Breast epithelium (tissue), 4 donors: ENCODE data around the gene STIM2. TPM values are rescaled to one million over a fixed set of nuclear protein-coding genes. Genes with fewer than 3 reads are reported as not detected.

ENCODE experiments used
- DNase-seq, 2 donors: peaks; one replicate each; pipeline ENCODE4 v3.0.0-alpha.2; 2019; ENCODE audit warnings: low spot score in 2 of 2
- H3K27ac ChIP-seq, 2 donors: fragments of 200-600 bp; sonication (generic) in 1 of 2; one replicate each; pipeline ENCODE4 v1.5.1; 2016 to 2019; ENCODE audit warnings: mild to moderate bottlenecking in 1 of 2
- H3K27me3 ChIP-seq, 2 donors: fragments of 200-600 bp; sonication (generic) in 1 of 2; one replicate each; pipeline versions ENCODE4 v1.5.1 to v1.6.0; 2017 to 2019; ENCODE audit warnings: control low read depth in 1 of 2, mild to moderate bottlenecking in 1 of 2
- H3K36me3 ChIP-seq: fragments of 200-600 bp; one replicate; pipeline ENCODE4 v1.5.1; 2019
- H3K4me1 ChIP-seq, 2 donors: fragments of 200-600 bp; sonication (generic); one replicate each; pipeline ENCODE4 v1.5.1; 2016 to 2019; ENCODE audit warnings: control low read depth in 1 of 2
- H3K4me3 ChIP-seq, 3 donors: fragments of 200-600 bp; sonication (generic); 1 replicate in 2 of 3; 2 replicates in 1 of 3; pipeline ENCODE4 v1.5.1; 2016 to 2019; ENCODE audit warnings: mild to moderate bottlenecking in 3 of 3, moderate library complexity in 2 of 3
- H3K9me3 ChIP-seq, 2 donors: fragments of 200-600 bp; sonication (generic) in 1 of 2; one replicate each; pipeline ENCODE4 v1.5.1; 2016 to 2019; ENCODE audit warnings: control low read depth in 1 of 2
- POLR2A ChIP-seq: fragments of 450-650 bp; IDR thresholded peaks from one replicate; pipeline ENCODE4 v1.6.1; 2016; ENCODE audit warnings: antibody characterized with exemption, mild to moderate bottlenecking, moderate library complexity
- POLR2AphosphoS5 ChIP-seq, 3 donors: sonication (generic); formaldehyde crosslinking; IDR thresholded peaks; one replicate each; pipeline ENCODE4 v1.6.1; 2017; ENCODE audit warnings: antibody characterized with exemption in 3 of 3
- intact Hi-C: fragments of 100-400 bp; cut with DNase I; formaldehyde crosslinking; loops from one replicate; pipeline ENCODE4 v1.15.1; 2023; ENCODE audit warnings: low total_unique reads
- total RNA-seq, 3 donors: library from RNA; depleted of rRNA; stranded (reverse); fragments of >200 nt; gene quantifications; one replicate each; pipeline ENCODE4 v1.1.0, GENCODE V29; 2016
- TF ChIP-seq, protein P1 (sequence below), 3 donors: fragments of 450-650 bp; IDR thresholded peaks; one replicate each; pipeline ENCODE4 v1.5.1; 2016 to 2017; ENCODE audit warnings: antibody characterized with exemption in 3 of 3, mild to moderate bottlenecking in 3 of 3, moderate library complexity in 3 of 3

Gene STIM2
- total RNA-seq, 3 donors from 2014 or later, result 12.0 to 24.7 (median 23.3) TPM

GRCh38 chr4:27005501-27005900 lies 144.9 kb downstream of the STIM2 start:
- Histone ChIP-seq H3K4me3 (no peak overlapping the region), H3K4me1 (no peaks in the 10 kb centered on the region), H3K36me3 (no peaks in the 10 kb centered on the region), H3K27me3 (no peaks in the 10 kb centered on the region), H3K9me3 (no peaks in the 10 kb centered on the region), H3K27ac (no peak overlapping the region)
- DNase-seq, result no peak
- no peak for TF ChIP-seq POLR2A
- TF ChIP-seq POLR2AphosphoS5 (IDR thresholded peaks at IDR 0.05), result no peak
- TF ChIP-seq, protein P1, sequence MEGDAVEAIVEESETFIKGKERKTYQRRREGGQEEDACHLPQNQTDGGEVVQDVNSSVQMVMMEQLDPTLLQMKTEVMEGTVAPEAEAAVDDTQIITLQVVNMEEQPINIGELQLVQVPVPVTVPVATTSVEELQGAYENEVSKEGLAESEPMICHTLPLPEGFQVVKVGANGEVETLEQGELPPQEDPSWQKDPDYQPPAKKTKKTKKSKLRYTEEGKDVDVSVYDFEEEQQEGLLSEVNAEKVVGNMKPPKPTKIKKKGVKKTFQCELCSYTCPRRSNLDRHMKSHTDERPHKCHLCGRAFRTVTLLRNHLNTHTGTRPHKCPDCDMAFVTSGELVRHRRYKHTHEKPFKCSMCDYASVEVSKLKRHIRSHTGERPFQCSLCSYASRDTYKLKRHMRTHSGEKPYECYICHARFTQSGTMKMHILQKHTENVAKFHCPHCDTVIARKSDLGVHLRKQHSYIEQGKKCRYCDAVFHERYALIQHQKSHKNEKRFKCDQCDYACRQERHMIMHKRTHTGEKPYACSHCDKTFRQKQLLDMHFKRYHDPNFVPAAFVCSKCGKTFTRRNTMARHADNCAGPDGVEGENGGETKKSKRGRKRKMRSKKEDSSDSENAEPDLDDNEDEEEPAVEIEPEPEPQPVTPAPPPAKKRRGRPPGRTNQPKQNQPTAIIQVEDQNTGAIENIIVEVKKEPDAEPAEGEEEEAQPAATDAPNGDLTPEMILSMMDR (IDR thresholded peaks at IDR 0.05), result no peak
- intact Hi-C loops, result no loop called here

DNA sequence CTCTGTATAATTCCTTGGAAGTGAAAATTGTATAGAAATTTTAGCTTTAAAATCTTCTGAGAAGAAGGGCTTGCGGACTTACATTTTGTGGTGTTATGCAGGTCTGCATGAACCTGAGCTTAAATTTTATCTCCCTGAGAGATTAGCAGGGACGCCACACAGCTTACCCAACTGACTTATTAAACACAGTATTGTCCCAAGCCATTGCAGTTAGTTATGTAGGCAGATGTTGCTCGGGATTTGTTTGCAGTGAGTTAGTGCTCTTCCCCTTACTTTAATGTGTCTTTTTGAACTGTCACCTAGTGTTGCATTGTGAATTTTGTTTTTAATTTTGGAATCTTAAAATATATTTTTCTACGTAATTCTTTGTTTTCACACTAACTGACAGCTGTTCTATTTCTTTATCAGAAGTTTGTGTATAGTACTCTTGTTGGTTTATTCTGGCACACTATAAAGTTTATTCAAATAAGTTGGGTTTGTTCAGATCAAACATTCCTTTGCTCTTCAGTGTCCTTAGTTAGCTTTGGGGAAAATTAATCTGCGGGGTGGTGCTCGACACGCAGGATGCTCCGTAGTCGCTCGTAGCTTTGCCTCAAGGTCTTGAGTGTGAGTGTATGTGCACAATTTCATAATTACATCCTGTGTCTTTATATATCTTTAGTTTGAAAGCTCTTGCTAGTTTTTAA lies 145.4 kb downstream of the STIM2 start:
- Histone ChIP-seq H3K4me1 (no peaks in the 10 kb centered on the region), H3K27ac (no peak overlapping the region)
- intact Hi-C loops, result no loop called here

DNA sequence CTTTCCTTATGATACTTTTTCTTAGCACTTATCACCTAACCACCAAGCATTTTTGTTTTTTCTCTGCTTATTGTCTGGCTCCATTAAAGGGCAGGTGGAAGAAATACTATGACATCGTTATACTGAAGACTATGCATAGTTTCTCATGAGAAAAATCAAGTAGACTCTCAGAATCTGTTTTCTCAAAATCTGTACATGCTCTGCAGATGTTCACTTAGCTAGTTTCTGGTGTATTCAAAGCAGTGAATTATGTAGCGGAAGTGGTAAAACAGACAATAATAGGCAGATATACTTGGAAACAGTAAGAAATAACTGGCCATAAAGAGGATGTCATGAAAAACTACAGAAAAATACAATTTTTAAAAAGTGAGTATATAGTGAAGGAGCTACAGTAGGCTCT lies 146.0 kb downstream of the STIM2 start:
- Histone ChIP-seq H3K9me3 (no peaks in the 10 kb centered on the region), H3K36me3 (no peaks in the 10 kb centered on the region), H3K27ac (no peak overlapping the region), H3K4me3 (no peak overlapping the region), H3K27me3 (no peaks in the 10 kb centered on the region), H3K4me1 (no peaks in the 10 kb centered on the region)
- no peak for DNase-seq
- TF ChIP-seq POLR2A, result no peak
- TF ChIP-seq, protein P1 (IDR thresholded peaks at IDR 0.05), result no peak
- TF ChIP-seq POLR2AphosphoS5 (IDR thresholded peaks at IDR 0.05), result no peak
- intact Hi-C loops, result no loop called here

More for the DNA sequence above, 145.4 kb downstream of the STIM2 start:
- Histone ChIP-seq H3K4me3 (no peak overlapping the region), H3K9me3 (no peaks in the 10 kb centered on the region), H3K27me3 (no peaks in the 10 kb centered on the region), H3K36me3 (no peaks in the 10 kb centered on the region)
- DNase-seq, result no peak
- TF ChIP-seq POLR2A (no peak), POLR2AphosphoS5 (IDR thresholded peaks at IDR 0.05) (no peak)
- TF ChIP-seq, protein P1 (IDR thresholded peaks at IDR 0.05), result no peak

DNA sequence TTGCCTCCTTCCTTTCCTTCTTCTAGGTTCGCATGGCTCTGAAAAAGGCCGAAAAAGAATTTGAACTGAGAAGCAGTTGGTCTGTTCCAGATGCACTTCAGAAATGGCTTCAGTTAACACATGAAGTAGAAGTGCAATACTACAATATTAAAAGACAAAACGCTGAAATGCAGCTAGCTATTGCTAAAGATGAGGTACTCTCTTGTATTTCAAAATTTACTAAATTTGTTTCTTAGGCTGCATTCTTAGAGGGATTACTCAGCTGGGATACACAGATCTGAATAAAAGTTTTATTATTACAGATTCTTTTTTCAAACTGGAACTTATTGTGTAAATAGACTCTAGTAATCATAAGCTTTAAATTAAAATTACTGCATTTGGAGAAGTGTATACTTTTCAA lies 146.9 kb downstream of the STIM2 start:
- Histone ChIP-seq H3K9me3 (no peaks in the 10 kb centered on the region), H3K4me3 (no peak overlapping the region), H3K4me1 (no peaks in the 10 kb centered on the region), H3K27me3 (no peaks in the 10 kb centered on the region), H3K36me3 (no peaks in the 10 kb centered on the region), H3K27ac (no peak overlapping the region)
- TF ChIP-seq POLR2AphosphoS5 (IDR thresholded peaks at IDR 0.05) (no peak), POLR2A (no peak)
- TF ChIP-seq, protein P1 (IDR thresholded peaks at IDR 0.05), result no peak
- DNase-seq, result no peak
- intact Hi-C loops, result no loop called here

DNA sequence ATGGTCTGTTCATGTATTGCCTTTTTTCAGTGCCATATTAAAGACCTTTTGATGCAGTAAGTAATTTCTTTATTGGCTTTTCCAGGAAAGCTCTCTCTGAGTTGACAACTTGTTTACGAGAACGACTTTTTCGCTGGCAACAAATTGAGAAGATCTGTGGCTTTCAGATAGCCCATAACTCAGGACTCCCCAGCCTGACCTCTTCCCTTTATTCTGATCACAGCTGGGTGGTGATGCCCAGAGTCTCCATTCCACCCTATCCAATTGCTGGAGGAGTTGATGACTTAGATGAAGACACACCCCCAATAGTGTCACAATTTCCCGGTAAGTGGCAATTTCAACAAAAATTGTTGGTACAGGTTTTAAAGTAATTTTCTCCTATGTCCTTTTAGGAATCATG lies 148.0 kb downstream of the STIM2 start:
- no peaks in the 10 kb centered on the region for H3K27me3 ChIP-seq
- intact Hi-C loops, result no loop called here
- H3K36me3 ChIP-seq, result no peaks in the 10 kb centered on the region
- no peaks in the 10 kb centered on the region for H3K9me3 ChIP-seq
- TF ChIP-seq POLR2A (no peak), POLR2AphosphoS5 (IDR thresholded peaks at IDR 0.05) (no peak)
- TF ChIP-seq, protein P1 (IDR thresholded peaks at IDR 0.05), result no peak
- no peaks in the 10 kb centered on the region for H3K4me1 ChIP-seq
- no peak overlapping the region for H3K4me3 ChIP-seq
- no peak for DNase-seq
- H3K27ac ChIP-seq, result no peak overlapping the region
